Gastrocnemius medialis (tissue), 4 donors: ENCODE results near the gene CACNA2D3.

Experiments
- POLR2A ChIP-seq, 2 donors: fragments of 450-650 bp; IDR thresholded peaks; one replicate each; pipeline ENCODE4 v1.6.1; 2017; ENCODE audit warnings: antibody characterized with exemption in 2 of 2, mild to moderate bottlenecking in 2 of 2, moderate library complexity in 2 of 2
- TF ChIP-seq, protein P1 (sequence below), 5 experiments: fragments of 450-650 bp in 3 of 5; fragments of 200-600 bp in 2 of 5; sonication (generic) in 2 of 5; IDR thresholded peaks in 4 of 5; conservative IDR thresholded peaks in 1 of 5; 1 replicate in 4 of 5; 2 replicates in 1 of 5; pipeline ENCODE4 v1.5.1; 2016 to 2019; ENCODE audit warnings: antibody characterized with exemption in 5 of 5, mild to moderate bottlenecking in 3 of 5, moderate library complexity in 3 of 5

DNA sequence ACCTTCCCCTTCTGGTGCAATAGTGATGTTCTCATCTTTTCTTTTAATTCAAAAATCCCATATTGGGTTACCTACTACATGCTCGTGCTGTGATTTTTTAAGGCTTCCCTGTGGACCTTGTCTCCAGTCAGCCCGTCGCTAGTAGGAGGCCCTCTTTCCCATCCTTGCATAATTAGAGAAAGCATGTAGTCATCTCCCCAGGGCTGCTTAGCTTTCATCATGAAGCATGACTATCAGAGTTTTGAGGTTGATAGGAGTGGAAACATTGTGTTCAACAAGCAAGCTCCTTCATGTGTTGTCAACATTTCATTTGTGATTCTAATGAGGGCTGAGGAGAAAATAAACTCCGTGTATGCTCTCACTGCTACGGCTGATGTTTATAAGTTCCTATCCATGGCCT lies 814.2 kb downstream of the CACNA2D3 start:
- TF ChIP-seq, protein P1, sequence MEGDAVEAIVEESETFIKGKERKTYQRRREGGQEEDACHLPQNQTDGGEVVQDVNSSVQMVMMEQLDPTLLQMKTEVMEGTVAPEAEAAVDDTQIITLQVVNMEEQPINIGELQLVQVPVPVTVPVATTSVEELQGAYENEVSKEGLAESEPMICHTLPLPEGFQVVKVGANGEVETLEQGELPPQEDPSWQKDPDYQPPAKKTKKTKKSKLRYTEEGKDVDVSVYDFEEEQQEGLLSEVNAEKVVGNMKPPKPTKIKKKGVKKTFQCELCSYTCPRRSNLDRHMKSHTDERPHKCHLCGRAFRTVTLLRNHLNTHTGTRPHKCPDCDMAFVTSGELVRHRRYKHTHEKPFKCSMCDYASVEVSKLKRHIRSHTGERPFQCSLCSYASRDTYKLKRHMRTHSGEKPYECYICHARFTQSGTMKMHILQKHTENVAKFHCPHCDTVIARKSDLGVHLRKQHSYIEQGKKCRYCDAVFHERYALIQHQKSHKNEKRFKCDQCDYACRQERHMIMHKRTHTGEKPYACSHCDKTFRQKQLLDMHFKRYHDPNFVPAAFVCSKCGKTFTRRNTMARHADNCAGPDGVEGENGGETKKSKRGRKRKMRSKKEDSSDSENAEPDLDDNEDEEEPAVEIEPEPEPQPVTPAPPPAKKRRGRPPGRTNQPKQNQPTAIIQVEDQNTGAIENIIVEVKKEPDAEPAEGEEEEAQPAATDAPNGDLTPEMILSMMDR (IDR thresholded peaks at IDR 0.05 in 4 of 5, conservative IDR thresholded peaks at IDR 0.05 in 1 of 5), result no peak
- no peak for TF ChIP-seq POLR2A (IDR thresholded peaks at IDR 0.05)
